HK-2 (cell line): ENCODE data around the gene RCVRN.

ENCODE experiments used
- DNase-seq: peaks from one replicate; pipeline ENCODE4 v3.0.0-alpha.2; 2018; ENCODE audit not compliant: unreplicated experiment

Gene RCVRN

GRCh38 chr17:9905078-9905415 lies at the start of gene RCVRN:
TSS of gene RCVRN (minus strand) at chr17:9905271. CDS start at chr17:9905180, 91 bp downstream.
- DNase-seq: no peak

- DNase-seq: no peak
Observed at GRCh38 chr17:9953492-9953891, 48.4 kb upstream of the RCVRN start.

- no peak for DNase-seq
Observed at GRCh38 chr17:9951803-9952202, 46.7 kb upstream of the RCVRN start.

GRCh38 chr17:9948928-9949327 lies 43.9 kb upstream of the RCVRN start:
- DNase-seq: no peak

GRCh38 chr17:9944704-9945103 lies 39.6 kb upstream of the RCVRN start:
- no peak for DNase-seq

GRCh38 chr17:9943343-9943742 lies 38.3 kb upstream of the RCVRN start:
- DNase-seq: no peak

- no peak for DNase-seq
Observed at GRCh38 chr17:9942885-9943284, 37.8 kb upstream of the RCVRN start.

- no peak for DNase-seq
Observed at GRCh38 chr17:9941305-9941704, 36.2 kb upstream of the RCVRN start.

- no peak for DNase-seq
Observed at GRCh38 chr17:9940841-9941240, 35.8 kb upstream of the RCVRN start.

GRCh38 chr17:9938764-9939163 lies 33.7 kb upstream of the RCVRN start:
- DNase-seq: no peak

GRCh38 chr17:9937901-9938300 lies 32.8 kb upstream of the RCVRN start:
- DNase-seq: no peak

GRCh38 chr17:9937241-9937761 lies 32.2 kb upstream of the RCVRN start:
- no peak for DNase-seq

- no peak for DNase-seq
Observed at GRCh38 chr17:9936095-9936494, 31.0 kb upstream of the RCVRN start.

- DNase-seq: no peak
Observed at GRCh38 chr17:9935408-9935807, 30.3 kb upstream of the RCVRN start.

- DNase-seq: no peak
Observed at GRCh38 chr17:9934331-9934730, 29.3 kb upstream of the RCVRN start.

- no peak for DNase-seq
Observed at GRCh38 chr17:9932491-9932890, 27.4 kb upstream of the RCVRN start.

GRCh38 chr17:9931144-9931741 lies 26.2 kb upstream of the RCVRN start:
- DNase-seq: no peak

- no peak for DNase-seq
Observed at GRCh38 chr17:9929871-9930270, 24.8 kb upstream of the RCVRN start.

GRCh38 chr17:9928601-9929333 lies 23.7 kb upstream of the RCVRN start:
- DNase-seq: peak; percentile 39

- DNase-seq: no peak
Observed at GRCh38 chr17:9926150-9926804, 21.2 kb upstream of the RCVRN start.

- no peak for DNase-seq
Observed at GRCh38 chr17:9925457-9925856, 20.4 kb upstream of the RCVRN start.

- peak; percentile 22 for DNase-seq
Observed at GRCh38 chr17:9924735-9925191, 19.7 kb upstream of the RCVRN start.
